Esophagus muscularis mucosa (tissue), 2 donors: ENCODE measurements around the gene KLF12.

Source experiments
- POLR2A ChIP-seq: fragments of 450-650 bp; IDR thresholded peaks from one replicate; pipeline ENCODE4 v1.6.1; 2017; ENCODE audit warnings: antibody characterized with exemption, moderate library complexity, mild to moderate bottlenecking, low read depth
- POLR2AphosphoS5 ChIP-seq, 2 donors: sonication (generic); formaldehyde crosslinking; IDR thresholded peaks; one replicate each; pipeline ENCODE4 v1.6.1; 2017; ENCODE audit warnings: antibody characterized with exemption in 2 of 2

GRCh38 chr13:74103196-74103595, 31.0 kb downstream of the KLF12 start:
- TF ChIP-seq POLR2A (no peak), POLR2AphosphoS5 (IDR thresholded peaks at IDR 0.05) (no peak)
